ENCODE data around the gene LUZP2.

DNA sequence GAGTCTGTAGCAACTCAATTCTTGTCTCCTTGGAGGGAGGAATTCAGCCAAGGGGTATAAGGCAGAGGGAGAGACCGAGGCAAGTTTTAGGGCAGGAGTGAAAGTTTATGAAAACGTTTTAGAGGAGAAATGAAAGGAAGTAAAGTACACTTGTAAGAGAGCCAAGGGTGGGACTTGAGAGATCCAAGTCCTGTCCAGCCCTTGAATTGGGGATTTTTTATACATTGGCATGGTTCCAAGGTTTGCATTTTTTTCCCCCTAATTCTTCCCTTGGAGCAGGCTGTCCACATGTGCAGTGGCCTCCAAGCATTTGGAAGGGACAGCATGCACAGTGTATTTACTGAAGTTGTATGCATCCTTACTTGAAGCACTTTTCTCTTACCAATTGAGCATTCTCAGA lies 192.1 kb downstream of the LUZP2 start:
- TF ChIP-seq EP300 (conservative IDR thresholded peaks at IDR 0.05; ENCODE audit: poor library complexity, severe bottlenecking) (no peak), MXI1 (conservative IDR thresholded peaks at IDR 0.05; ENCODE audit: poor library complexity, severe bottlenecking) (no peak), RAD21 (conservative IDR thresholded peaks at IDR 0.05) (no peak), EZH2 (IDR thresholded peaks at IDR 0.05; ENCODE audit: borderline replicate concordance, insufficient read depth, low read length, poor library complexity, severe bottlenecking) (no peak), TAF1 (IDR thresholded peaks at IDR 0.05; ENCODE audit: low read depth) (no peak), POLR2AphosphoS5 (IDR thresholded peaks at IDR 0.05) (no peak), SMC3 (conservative IDR thresholded peaks at IDR 0.05; ENCODE audit: poor library complexity) (no peak)
- TF ChIP-seq, protein P1, sequence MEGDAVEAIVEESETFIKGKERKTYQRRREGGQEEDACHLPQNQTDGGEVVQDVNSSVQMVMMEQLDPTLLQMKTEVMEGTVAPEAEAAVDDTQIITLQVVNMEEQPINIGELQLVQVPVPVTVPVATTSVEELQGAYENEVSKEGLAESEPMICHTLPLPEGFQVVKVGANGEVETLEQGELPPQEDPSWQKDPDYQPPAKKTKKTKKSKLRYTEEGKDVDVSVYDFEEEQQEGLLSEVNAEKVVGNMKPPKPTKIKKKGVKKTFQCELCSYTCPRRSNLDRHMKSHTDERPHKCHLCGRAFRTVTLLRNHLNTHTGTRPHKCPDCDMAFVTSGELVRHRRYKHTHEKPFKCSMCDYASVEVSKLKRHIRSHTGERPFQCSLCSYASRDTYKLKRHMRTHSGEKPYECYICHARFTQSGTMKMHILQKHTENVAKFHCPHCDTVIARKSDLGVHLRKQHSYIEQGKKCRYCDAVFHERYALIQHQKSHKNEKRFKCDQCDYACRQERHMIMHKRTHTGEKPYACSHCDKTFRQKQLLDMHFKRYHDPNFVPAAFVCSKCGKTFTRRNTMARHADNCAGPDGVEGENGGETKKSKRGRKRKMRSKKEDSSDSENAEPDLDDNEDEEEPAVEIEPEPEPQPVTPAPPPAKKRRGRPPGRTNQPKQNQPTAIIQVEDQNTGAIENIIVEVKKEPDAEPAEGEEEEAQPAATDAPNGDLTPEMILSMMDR (IDR thresholded peaks at IDR 0.05; ENCODE audit: poor library complexity, severe bottlenecking), result no peak
- TF ChIP-seq, protein P2, sequence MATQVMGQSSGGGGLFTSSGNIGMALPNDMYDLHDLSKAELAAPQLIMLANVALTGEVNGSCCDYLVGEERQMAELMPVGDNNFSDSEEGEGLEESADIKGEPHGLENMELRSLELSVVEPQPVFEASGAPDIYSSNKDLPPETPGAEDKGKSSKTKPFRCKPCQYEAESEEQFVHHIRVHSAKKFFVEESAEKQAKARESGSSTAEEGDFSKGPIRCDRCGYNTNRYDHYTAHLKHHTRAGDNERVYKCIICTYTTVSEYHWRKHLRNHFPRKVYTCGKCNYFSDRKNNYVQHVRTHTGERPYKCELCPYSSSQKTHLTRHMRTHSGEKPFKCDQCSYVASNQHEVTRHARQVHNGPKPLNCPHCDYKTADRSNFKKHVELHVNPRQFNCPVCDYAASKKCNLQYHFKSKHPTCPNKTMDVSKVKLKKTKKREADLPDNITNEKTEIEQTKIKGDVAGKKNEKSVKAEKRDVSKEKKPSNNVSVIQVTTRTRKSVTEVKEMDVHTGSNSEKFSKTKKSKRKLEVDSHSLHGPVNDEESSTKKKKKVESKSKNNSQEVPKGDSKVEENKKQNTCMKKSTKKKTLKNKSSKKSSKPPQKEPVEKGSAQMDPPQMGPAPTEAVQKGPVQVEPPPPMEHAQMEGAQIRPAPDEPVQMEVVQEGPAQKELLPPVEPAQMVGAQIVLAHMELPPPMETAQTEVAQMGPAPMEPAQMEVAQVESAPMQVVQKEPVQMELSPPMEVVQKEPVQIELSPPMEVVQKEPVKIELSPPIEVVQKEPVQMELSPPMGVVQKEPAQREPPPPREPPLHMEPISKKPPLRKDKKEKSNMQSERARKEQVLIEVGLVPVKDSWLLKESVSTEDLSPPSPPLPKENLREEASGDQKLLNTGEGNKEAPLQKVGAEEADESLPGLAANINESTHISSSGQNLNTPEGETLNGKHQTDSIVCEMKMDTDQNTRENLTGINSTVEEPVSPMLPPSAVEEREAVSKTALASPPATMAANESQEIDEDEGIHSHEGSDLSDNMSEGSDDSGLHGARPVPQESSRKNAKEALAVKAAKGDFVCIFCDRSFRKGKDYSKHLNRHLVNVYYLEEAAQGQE (IDR thresholded peaks at IDR 0.05; ENCODE audit: borderline replicate concordance), result no peak

All from neural cell (in vitro differentiated cells).